Frontal cortex (tissue), 4 donors: Measurements from ENCODE around the gene TCF12. TPM values are rescaled to one million over a fixed set of nuclear protein-coding genes. Genes with fewer than 3 reads are reported as not detected.
"Not testable (repeated sequence)": the region's sequence is repeated elsewhere in the genome, so short reads cannot be mapped to it uniquely, and the experiment has no call there.

ENCODE experiments used
- DNase-seq, 2 donors: peaks; one replicate each; pipeline ENCODE4 v3.0.0; 2012; ENCODE audit warnings: low spot score in 2 of 2
- FAIRE-seq: peaks from 2 replicates; lab custom pipeline; 2012; peaks lifted over from hg19 to GRCh38; lab: Jason Lieb, UNC
- total RNA-seq: library from RNA; depleted of rRNA; stranded (reverse); fragments of >200 nt; gene quantifications from one replicate; pipeline ENCODE4 v1.2.3, GENCODE V29; 2014
- donor health status: control.
- donor health status: control.
- donor health status: control.

Gene TCF12
- total RNA-seq, 1 donor from 2014 or later, result 87.2 TPM

GRCh38 chr15:57150066-57150865 lies 231.8 kb downstream of the TCF12 start:
- FAIRE-seq (no peak), DNase-seq (no peak)

- FAIRE-seq, DNase-seq: not testable (repeated sequence)
Measured at GRCh38 chr15:57150866-57151203, 232.4 kb downstream of the TCF12 start.

DNA sequence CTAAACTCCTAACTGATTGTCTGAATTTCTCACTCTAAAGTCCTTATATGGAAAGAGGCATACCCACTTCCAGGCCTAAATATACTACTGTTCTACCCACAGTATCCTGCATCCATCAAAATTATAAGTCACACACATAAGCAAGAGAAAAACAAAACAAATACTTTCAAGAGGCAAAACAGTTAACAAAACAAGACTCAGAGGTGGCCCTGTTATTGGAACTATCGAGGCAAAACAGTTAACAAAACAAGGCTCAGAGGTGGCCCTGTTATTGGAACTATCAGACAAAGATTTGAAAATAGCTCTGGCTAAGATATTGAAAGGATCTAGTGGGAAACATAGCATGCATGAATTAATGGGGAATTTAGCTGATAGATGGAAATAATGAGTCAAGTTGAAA lies 233.7 kb downstream of the TCF12 start:
- no peak for FAIRE-seq

GRCh38 chr15:57152666-57153539 lies 234.5 kb downstream of the TCF12 start:
- FAIRE-seq (no peak), DNase-seq (no peak)

More for the DNA sequence above, 233.7 kb downstream of the TCF12 start:
- no peak for DNase-seq

GRCh38 chr15:57156210-57156884 lies 237.9 kb downstream of the TCF12 start:
- DNase-seq, result no peak

GRCh38 chr15:57158589-57158988 lies 240.1 kb downstream of the TCF12 start:
- DNase-seq (peak; percentile 4 to 13), FAIRE-seq (no peak)

More at GRCh38 chr15:57156210-57156884, 237.9 kb downstream of the TCF12 start:
- FAIRE-seq, result no peak

DNA sequence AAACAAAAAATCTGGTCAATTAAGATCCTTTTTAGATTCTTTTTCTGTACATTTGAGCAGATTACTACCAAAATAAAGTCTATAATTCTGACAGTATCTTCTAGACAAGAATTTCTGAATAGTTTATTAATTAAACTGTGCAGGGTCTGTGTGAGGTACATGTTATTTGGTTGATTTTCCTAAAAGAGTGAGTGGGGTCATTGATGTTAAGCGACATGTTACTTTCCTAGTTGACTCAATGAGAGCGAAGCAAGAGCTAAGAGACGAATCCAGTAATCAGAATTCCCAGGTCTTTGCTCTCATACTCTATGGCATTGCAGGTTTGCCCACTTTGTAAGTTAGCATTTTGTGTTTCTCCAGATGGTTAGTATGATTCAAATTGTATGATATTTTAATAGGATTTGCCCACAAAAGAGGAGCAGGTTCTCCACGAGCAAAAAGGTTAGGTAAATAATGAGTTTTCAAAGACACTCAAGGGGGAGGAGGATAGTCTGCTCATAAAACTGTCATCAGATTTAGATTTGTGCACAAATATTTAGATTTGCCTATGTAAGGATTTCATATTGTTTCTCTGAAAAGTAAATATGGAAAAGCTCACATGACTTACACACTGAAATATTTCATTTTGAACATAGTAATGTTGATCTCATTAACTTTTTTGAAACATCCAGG lies 240.7 kb downstream of the TCF12 start:
- FAIRE-seq (no peak), DNase-seq (no peak)

- FAIRE-seq, result no peak
- DNase-seq, result no peak
Measured at GRCh38 chr15:57159767-57160166, 241.3 kb downstream of the TCF12 start.

GRCh38 chr15:57160823-57161560 lies 242.5 kb downstream of the TCF12 start:
- no peak for FAIRE-seq

GRCh38 chr15:57164251-57164650 lies 245.8 kb downstream of the TCF12 start:
- not testable (repeated sequence) for DNase-seq, FAIRE-seq

More at GRCh38 chr15:57160823-57161560, 242.5 kb downstream of the TCF12 start:
- DNase-seq, result no peak

- FAIRE-seq, result no peak
- DNase-seq, result no peak
Measured at GRCh38 chr15:57165992-57166391, 247.5 kb downstream of the TCF12 start.

DNA sequence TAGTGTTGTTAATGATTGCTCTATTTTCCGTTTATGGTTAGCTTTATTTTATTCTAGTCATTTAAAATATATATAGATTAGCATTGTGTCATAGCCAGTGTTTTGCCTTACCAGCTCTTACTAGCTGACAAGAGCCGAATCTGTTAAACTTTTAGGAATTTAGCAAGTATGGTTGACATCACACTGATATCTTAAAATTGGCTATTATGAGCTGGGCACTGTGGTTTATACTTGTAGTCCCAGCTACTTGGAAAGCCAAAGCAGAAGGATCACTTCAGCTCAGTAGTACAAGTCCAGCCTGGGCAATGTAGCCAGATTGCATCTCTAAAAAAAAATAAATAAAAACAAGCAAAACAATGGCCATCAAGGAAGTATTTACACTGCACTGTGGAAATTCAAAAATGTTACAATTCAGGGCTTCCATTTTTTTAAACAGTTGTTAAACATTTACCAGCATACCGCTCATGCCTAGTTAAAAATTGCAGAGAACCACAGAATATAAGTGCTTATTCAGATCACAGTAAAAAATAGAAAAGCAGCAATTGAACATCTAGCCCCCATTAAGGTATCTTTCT lies 249.5 kb downstream of the TCF12 start:
- no peak for DNase-seq
- FAIRE-seq, result no peak

DNA sequence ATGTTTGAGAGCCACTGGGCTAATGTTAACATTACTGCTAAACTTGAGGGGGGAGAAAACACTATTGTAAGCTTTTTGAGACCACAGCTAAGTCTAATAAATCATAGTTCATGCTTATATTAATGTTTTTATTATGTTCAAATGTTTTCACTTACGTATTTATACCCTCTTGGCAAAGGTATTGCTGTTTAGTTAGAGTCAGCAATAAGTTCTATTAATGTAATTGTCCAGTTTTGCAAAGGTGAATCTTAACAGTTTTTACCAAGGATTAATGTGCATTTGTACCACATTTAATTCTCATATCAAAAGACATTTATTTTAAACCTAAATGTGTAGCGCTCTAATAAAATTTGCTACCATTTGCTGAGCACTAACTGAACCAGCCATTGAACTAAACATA lies 251.2 kb downstream of the TCF12 start:
- DNase-seq, result no peak
- FAIRE-seq, result no peak

DNA sequence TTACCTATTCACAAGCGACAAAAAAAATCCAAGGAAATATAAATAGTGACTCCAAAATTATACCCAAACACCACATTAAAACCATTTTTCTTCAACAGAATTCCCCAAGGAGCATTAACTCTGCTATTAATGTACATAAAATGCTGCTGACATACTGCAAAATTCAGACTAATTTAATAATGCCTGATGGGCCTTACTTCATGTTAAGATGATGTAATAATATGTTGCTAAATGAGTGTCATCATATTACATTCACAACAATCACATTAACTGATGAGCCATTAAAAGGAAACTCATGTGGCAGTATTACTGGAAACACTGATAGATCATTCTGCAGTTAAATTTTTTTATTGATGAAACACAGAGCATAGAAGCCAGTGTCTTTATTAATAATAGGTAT lies 253.0 kb downstream of the TCF12 start:
- FAIRE-seq (no peak), DNase-seq (no peak)

- FAIRE-seq (no peak), DNase-seq (no peak)
Measured at GRCh38 chr15:57172925-57173324, 254.5 kb downstream of the TCF12 start.

DNA sequence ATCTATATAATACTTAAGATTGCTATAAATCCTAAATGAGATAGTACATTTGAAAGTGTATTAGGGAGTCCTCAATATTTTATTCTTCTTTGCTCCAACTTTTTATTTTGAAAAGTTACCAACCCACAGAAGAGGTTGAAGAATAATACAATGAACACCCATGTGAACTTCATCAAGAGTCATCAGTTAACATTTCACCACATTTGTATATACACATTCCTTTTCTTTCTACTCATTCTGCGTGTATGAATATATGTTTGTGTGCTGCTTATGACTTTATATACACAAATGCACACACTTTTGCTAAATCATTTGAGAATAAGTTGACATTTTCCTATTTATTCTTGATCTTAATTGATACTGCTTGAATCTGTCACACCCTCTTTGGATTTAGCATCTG lies 264.6 kb downstream of the TCF12 start:
- no peak for FAIRE-seq
- DNase-seq, result no peak

DNA sequence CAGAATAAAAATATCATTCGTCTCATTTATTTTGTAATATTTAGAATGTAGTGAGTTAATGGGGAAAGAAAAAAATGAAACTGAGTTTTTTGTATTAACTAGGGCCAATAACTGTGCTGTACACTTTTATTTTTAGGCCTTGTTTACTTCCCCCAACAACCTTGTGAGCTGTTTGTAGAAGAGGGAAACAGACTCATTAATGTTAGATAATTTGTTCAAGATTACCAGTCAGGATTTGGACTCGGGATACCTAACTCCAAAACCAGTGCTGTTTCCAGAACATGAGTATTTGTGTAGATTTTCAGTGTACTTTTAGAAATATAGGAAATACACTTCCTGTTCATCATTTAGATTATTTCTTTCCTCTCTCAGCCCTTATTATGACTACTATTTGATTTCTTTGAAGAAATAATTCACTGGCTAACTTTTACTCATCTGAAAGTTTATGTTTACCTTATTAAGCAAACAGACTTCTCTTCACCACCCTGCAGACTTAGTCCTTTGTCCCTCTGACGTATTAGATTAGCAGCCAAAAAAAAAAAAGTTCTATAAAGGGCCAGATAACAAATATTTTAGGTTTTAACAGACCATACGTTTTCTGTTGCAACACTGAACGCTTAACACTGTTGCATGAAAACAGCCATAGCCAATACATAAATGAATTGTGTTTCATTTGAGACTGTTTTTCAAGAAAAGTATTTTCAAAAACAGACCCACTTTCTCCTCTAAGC lies 265.3 kb downstream of the TCF12 start:
- FAIRE-seq (no peak), DNase-seq (no peak)

DNA sequence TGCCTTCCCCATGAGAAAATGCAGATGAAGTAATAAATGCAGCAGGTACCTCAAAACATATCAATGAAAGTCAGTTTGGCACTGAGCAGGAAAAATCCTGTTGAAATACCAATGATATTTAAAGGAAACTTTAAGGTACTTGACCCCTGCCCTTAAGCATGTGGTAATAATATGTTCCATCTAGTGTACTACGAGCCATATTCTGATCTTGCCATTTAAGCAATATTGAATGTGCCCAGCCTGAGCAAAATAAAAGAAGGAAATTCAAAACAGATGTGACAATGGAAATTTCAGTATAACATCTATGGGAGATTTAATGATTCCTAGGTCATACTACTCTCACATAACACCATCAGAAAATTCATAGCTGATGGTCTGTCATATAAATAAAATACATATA lies 266.1 kb downstream of the TCF12 start:
- DNase-seq, result no peak
- FAIRE-seq, result no peak
